ENCODE results near the gene PLBD2.

GRCh38 chr12:113392988-113393579 lies 34.7 kb downstream of the PLBD2 start:
- TF ChIP-seq CTCF (IDR thresholded peaks at IDR 0.05) (no peak), EZH2 (IDR thresholded peaks at IDR 0.05) (no peak), EZH2phosphoT487 (IDR thresholded peaks at IDR 0.05) (no peak)

Data from neural progenitor cell (in vitro differentiated cells).